MCF 10A (cell line): Measurements from ENCODE around the gene SELENOP. TPM values are rescaled to one million over a fixed set of nuclear protein-coding genes. Genes with fewer than 3 reads are reported as not detected.

Experiments
- BruUV-seq: library from RNA; stranded (reverse); fragments of 400-500 nt; replicated peaks from 2 replicates; lab custom pipeline; 2021; lab: Mats Ljungman, UMichigan
- CTCF ChIA-PET: fragments of 300-600 bp; sonication (Branson Sonifier 250); formaldehyde crosslinking; extraction: SDS; loops from one replicate; lab custom pipeline; 2021; ENCODE audit warnings: antibody characterized with exemption, inconsistent platforms; lab: Yijun Ruan, JAX
- POLR2A ChIA-PET: fragments of 300-600, 350-650 bp; sonication (Branson Sonifier 250); formaldehyde crosslinking; extraction: SDS; loops from one replicate; lab custom pipeline; 2020; ENCODE audit warnings: antibody characterized with exemption, inconsistent platforms; lab: Yijun Ruan, JAX
- DNase-seq: peaks from one replicate; pipeline ENCODE4 v3.0.0-alpha.2; 2018; ENCODE audit not compliant: unreplicated experiment
- H3K27ac Mint-ChIP-seq: one replicate; pipeline ENCODE4 v1.8.0; 2022; ENCODE audit warnings: mild to moderate bottlenecking, low read depth, mixed read lengths; ENCODE audit not compliant: unreplicated experiment
- H3K27me3 Mint-ChIP-seq: one replicate; pipeline ENCODE4 v1.8.0; 2022; ENCODE audit warnings: mixed read lengths; ENCODE audit not compliant: insufficient read depth, unreplicated experiment
- H3K36me3 Mint-ChIP-seq: one replicate; pipeline ENCODE4 v1.8.0; 2022; ENCODE audit warnings: mild to moderate bottlenecking, moderate library complexity, mixed read lengths; ENCODE audit not compliant: insufficient read depth, unreplicated experiment
- H3K4me1 Mint-ChIP-seq: one replicate; pipeline ENCODE4 v1.8.0; 2022; ENCODE audit warnings: mixed read lengths; ENCODE audit not compliant: insufficient read depth, unreplicated experiment
- H3K4me3 Mint-ChIP-seq: one replicate; pipeline ENCODE4 v1.8.0; 2022; ENCODE audit warnings: mild to moderate bottlenecking, moderate library complexity, mixed read lengths; ENCODE audit not compliant: unreplicated experiment
- H3K9me3 Mint-ChIP-seq: one replicate; pipeline ENCODE4 v1.8.0; 2022; ENCODE audit warnings: mixed read lengths; ENCODE audit not compliant: unreplicated experiment
- CTCF ChIP-seq: fragments of 200-600 bp; IDR thresholded peaks from one replicate; pipeline ENCODE4 v1.8.0; 2022; ENCODE audit warnings: antibody characterized with exemption, mild to moderate bottlenecking; ENCODE audit not compliant: unreplicated experiment
- intact Hi-C: fragments of 100-400 bp; cut with micrococcal nuclease; formaldehyde crosslinking; loops from 2 replicates; pipeline ENCODE4 v1.14.1; 2022
- total RNA-seq: library from RNA; stranded (reverse); gene quantifications from 2 replicates; pipeline ENCODE4 v1.2.3, GENCODE V29; 2022

The SELENOP gene
- total RNA-seq, 1 experiment from 2014 or later = 8.3 TPM

GRCh38 chr5:42855811-42856210 lies 44.1 kb upstream of the SELENOP start:
- TF ChIP-seq CTCF = no peak
- ChIA-PET POLR2A (interaction anchor here (0.6 to 4.9 kb wide), 3 partner anchors 9 to 214 kb away, joined by 3 to 30 read pairs (median 16); partner anchors contain the start of gene SELENOP), CTCF (interaction anchor here (0.6 to 1.1 kb wide), 5 partner anchors 8 to 33 kb away, joined by 3 read pairs; no protein-coding TSS in a partner anchor)
- no peaks in the 10 kb centered on the region for H3K27me3 Mint-ChIP-seq
- no peaks in the 10 kb centered on the region for H3K36me3 Mint-ChIP-seq
- no peak overlapping the region for H3K4me3 Mint-ChIP-seq
- H3K27ac Mint-ChIP-seq = no peak overlapping the region
- no TSS peak for BruUV-seq
- no peak for DNase-seq
- H3K4me1 Mint-ChIP-seq = peaks cover 13% of the 10 kb centered on the region
- intact Hi-C loops = no loop called here
- no peaks in the 10 kb centered on the region for H3K9me3 Mint-ChIP-seq

- intact Hi-C loops = no loop called here
- ChIA-PET POLR2A (interaction anchor here (0.6 to 4.9 kb wide), 3 partner anchors 8 to 214 kb away, joined by 3 to 30 read pairs (median 16); partner anchors contain the start of gene SELENOP), CTCF (interaction anchor here (0.6 to 1.1 kb wide), 3 partner anchors 8 to 14 kb away, joined by 3 read pairs; no protein-coding TSS in a partner anchor)
- H3K4me3 Mint-ChIP-seq = no peak overlapping the region
- H3K36me3 Mint-ChIP-seq = no peaks in the 10 kb centered on the region
- no peak for DNase-seq
- no peak overlapping the region for H3K27ac Mint-ChIP-seq
- no peak for TF ChIP-seq CTCF
- no peaks in the 10 kb centered on the region for H3K9me3 Mint-ChIP-seq
- peaks cover 13% of the 10 kb centered on the region for H3K4me1 Mint-ChIP-seq
- H3K27me3 Mint-ChIP-seq = no peaks in the 10 kb centered on the region
- no TSS peak for BruUV-seq
Measured at GRCh38 chr5:42855386-42855785, 43.7 kb upstream of the SELENOP start.

GRCh38 chr5:42854795-42855194 lies 43.1 kb upstream of the SELENOP start:
- TF ChIP-seq CTCF = no peak
- H3K4me3 Mint-ChIP-seq = no peak overlapping the region
- H3K9me3 Mint-ChIP-seq = no peaks in the 10 kb centered on the region
- POLR2A ChIA-PET = interaction anchor here (0.5 to 4.9 kb wide), 2 partner anchors 44 to 628 kb away, joined by 3 to 30 read pairs; partner anchors contain the start of gene SELENOP
- no peak for DNase-seq
- H3K4me1 Mint-ChIP-seq = peaks cover 13% of the 10 kb centered on the region
- intact Hi-C loops = no loop called here
- H3K36me3 Mint-ChIP-seq = no peaks in the 10 kb centered on the region
- H3K27me3 Mint-ChIP-seq = no peaks in the 10 kb centered on the region
- BruUV-seq = no TSS peak
- CTCF ChIA-PET = interaction anchor here (1.0 kb wide), 1 partner anchor 11 kb away, joined by 3 read pairs; no protein-coding TSS in a partner anchor
- no peak overlapping the region for H3K27ac Mint-ChIP-seq

GRCh38 chr5:42852826-42853225 lies 41.1 kb upstream of the SELENOP start:
- Mint-ChIP-seq H3K9me3 (no peaks in the 10 kb centered on the region), H3K4me3 (no peak overlapping the region), H3K27ac (no peak overlapping the region), H3K4me1 (peaks cover 5% of the 10 kb centered on the region), H3K27me3 (no peaks in the 10 kb centered on the region), H3K36me3 (no peaks in the 10 kb centered on the region)
- no peak for TF ChIP-seq CTCF
- intact Hi-C loops = no loop called here
- no peak for DNase-seq
- CTCF ChIA-PET = no interaction called here
- BruUV-seq = no TSS peak
- POLR2A ChIA-PET = interaction anchor here (0.6 to 1.5 kb wide), 2 partner anchors 10 to 43 kb away, joined by 3 to 4 read pairs; no protein-coding TSS in a partner anchor
